GM21381 (cell line): ENCODE results near the gene TCEA3.

Source experiments
- ATAC-seq: cut with Tn5 transposase; IDR thresholded peaks from one replicate; pipeline ENCODE4 v1.9.1; 2021; ENCODE audit warnings: mild to moderate bottlenecking, moderate library complexity; ENCODE audit not compliant: unreplicated experiment

Gene TCEA3

GRCh38 chr1:23422241-23422877, 2.2 kb downstream of the TCEA3 start:
- no peak for ATAC-seq

- no peak for ATAC-seq
Measured at GRCh38 chr1:23421753-23422240, 2.8 kb downstream of the TCEA3 start.

- no peak for ATAC-seq
Measured at GRCh38 chr1:23421343-23421742, 3.2 kb downstream of the TCEA3 start.

GRCh38 chr1:23420778-23421177, 3.8 kb downstream of the TCEA3 start:
- ATAC-seq = no peak

DNA sequence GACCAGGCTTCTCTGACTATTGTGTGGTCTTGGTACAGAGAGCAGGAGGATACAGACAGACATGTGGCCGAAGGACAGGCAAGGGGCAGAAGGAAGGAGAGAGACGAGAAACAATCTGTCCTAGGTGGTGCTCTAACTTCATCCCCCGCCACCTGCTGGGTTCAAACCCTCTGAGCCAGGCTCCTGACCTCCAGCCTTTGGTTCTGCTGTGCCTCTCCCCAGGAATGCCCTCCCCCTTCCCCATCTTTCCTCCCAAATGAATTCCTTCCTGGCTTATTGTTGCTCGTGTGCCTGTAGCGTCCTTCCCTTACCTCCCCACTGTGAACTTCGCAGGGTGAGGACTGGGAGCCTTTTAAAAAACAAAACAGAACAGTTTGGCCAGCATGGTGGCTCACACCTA, 5.4 kb downstream of the TCEA3 start:
- ATAC-seq = no peak

DNA sequence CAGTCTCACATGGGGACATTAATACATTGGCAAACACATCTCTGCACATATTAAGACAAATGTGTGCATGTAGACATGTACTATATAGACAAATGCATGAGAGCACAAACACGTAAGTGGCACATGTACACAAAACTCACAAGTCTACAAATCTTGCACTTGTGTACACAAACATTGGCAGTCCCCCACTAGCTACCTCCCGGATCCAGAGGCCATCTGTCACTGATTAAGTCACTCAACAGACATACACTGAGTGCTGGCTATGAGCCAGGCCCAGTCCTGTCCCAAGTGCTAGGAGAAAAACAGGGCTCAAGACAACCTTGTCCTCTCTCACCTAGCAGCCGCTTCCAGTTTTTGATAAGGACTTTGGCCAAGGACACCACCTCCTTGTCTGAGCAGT, 7.0 kb downstream of the TCEA3 start:
- ATAC-seq = no peak

DNA sequence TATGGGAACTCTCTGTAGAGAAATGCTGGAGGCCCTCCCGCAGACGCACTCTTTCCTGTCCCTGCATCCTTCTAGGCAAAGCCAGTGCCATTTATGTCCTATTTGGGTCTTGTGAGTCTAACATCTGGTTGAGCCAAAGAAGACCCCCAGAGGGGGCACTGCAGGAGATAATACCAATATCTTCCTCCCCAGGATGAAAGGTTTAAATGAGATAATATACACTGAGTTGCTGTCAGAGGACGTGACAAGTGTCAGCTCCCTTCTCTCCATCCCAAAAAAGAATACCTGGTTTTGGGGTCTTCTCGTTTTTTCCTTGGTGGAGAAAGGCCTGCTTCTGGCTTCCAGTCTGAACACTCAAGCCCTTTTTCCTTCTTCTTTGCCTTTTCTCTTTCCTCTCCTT, 7.6 kb downstream of the TCEA3 start:
- ATAC-seq = no peak

GRCh38 chr1:23408797-23409290, 15.7 kb downstream of the TCEA3 start:
- no peak for ATAC-seq

GRCh38 chr1:23407016-23407630, 17.4 kb downstream of the TCEA3 start:
- no peak for ATAC-seq

DNA sequence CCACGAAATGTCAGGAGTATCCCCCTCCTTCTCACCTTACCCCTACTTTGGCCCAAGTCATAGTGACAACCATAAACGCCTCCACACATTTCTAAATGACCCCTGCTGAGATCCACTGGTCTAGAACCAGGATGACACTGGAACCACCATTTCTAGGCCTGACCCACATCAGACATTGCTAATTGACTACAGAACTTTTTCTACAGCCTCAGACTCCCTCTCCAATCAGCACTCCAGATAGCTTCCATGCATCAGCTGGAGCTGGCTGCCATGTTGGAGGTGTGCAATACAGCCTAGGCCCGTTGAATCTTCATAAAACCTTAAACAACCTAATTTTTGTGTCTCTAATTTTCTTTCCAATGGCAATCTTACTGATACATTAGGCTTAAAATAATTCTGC, 18.6 kb downstream of the TCEA3 start:
- no peak for ATAC-seq

DNA sequence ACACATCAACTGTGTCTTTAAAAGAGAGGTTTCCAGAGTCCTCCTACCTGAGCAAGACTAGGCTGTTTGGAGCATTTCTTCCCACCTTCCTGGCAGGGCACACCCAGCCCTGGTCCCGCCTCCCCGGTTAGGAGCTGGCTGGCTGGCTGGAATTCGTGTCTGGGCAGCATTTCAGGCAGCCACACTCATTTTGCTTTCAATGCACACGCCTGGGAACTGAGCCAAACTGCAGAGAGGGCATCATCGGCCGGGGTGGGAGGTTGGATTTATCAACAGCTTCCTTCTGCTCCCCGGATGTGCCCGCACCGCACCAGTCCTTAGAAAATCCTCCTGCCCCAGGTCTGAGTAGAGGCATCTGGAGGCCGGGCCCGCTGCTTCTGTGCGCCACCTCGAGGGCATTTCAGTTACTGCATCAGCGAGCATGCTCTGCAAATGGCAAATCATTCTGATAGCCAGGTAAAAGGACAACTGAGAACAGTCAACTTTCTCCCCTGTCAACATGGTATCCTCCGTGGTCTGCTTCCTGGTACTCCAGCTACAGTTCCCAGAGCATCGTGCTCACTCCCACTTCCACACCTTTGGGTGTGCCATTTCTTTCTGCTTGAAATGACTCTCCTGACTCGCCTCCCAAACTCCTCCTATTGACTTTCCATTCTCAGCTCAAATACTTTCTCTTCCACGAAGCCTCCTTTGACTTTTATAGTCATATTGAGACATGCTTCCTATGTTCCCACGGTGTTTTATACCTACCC, 20.6 kb downstream of the TCEA3 start:
- ATAC-seq = no peak

DNA sequence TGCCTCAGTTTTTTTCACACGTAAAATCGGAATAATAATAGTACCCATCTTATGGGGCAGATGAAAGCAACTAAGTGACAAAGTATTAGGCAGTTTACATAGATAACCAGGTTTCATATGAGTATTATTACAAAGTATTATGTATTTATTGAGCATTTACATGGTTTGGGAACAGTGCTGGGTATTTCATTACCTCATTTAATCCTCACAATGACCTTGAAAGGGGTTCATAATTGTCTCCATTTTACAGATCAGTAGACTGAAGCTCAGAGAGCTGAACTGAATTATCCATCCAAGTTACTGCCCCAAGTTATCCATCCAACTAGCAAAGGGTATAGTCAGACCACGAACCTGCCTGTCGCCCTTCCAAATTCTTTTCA, 21.2 kb downstream of the TCEA3 start:
- ATAC-seq = no peak

GRCh38 chr1:23403038-23403336, 21.6 kb downstream of the TCEA3 start:
- no peak for ATAC-seq

GRCh38 chr1:23402286-23403037, 22.1 kb downstream of the TCEA3 start:
- no peak for ATAC-seq

GRCh38 chr1:23401313-23401712, 23.2 kb downstream of the TCEA3 start:
- ATAC-seq = no peak

- no peak for ATAC-seq
Measured at GRCh38 chr1:23400324-23401114, 24.0 kb downstream of the TCEA3 start.

DNA sequence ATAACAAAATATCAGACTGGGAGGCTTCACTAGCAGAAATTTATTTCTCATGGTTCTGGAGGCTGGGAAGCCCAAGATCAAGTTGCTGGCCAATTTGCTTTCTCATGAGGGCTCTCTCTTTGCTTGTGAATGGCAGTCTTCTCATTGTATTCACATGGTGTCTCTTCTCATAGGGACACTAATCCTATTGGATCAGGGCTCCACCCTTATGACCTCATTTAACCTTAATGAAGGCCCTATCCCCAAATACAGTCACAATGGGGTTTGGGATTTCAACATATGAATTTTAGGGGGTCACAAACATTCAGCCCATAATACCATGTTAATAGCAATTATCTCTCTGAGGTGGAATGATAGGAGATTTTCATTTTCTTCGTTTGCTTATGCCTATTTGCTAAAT, 25.3 kb downstream of the TCEA3 start:
- ATAC-seq = no peak

GRCh38 chr1:23397908-23398307, 26.6 kb downstream of the TCEA3 start:
- no peak for ATAC-seq

- ATAC-seq = no peak
Measured at GRCh38 chr1:23396380-23396779, 28.2 kb downstream of the TCEA3 start.

DNA sequence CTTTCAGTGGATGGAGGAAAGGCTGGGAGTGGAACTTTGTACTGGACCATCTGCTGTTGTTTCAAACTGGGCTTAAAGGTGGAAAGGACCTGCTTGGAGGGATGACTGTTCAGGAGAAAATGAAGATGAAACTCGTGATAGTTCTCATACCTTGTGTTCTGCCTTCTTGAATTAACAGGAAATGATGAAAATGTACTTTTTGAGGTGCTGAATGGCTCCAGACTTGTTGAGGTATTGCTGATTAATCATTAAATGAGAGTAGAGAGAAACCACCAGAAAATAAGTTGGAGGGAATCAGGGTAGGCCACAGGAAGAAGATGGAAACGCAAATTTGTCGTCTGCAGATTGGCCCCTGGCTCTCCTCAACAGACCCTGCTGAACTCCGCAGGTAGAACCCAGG, 28.7 kb downstream of the TCEA3 start:
- no peak for ATAC-seq
